Mesothelial cell of epicardium (in vitro differentiated cells): ENCODE results near the gene NPHP4. TPM values are rescaled to one million over a fixed set of nuclear protein-coding genes. Genes with fewer than 3 reads are reported as not detected.

Experiments
- DNase-seq, 2 experiments: peaks; one replicate each; pipeline ENCODE4 v3.0.0; 2021; ENCODE audit warnings: low spot score in 2 of 2; ENCODE audit not compliant: unreplicated experiment in 2 of 2
- H3K27ac Mint-ChIP-seq: 2 replicates; pipeline ENCODE4 v1.8.0; 2021; ENCODE audit warnings: mixed read lengths
- H3K27me3 Mint-ChIP-seq: 2 replicates; pipeline ENCODE4 v1.8.0; 2021; ENCODE audit warnings: low read depth, mixed read lengths
- H3K36me3 Mint-ChIP-seq: 2 replicates; pipeline ENCODE4 v1.8.0; 2021; ENCODE audit warnings: mixed read lengths
- H3K4me1 Mint-ChIP-seq: 2 replicates; pipeline ENCODE4 v1.8.0; 2021; ENCODE audit warnings: mixed read lengths
- H3K4me3 Mint-ChIP-seq: 2 replicates; pipeline ENCODE4 v1.8.0; 2021; ENCODE audit warnings: mild to moderate bottlenecking, moderate library complexity, mixed read lengths
- H3K9me3 Mint-ChIP-seq: 2 replicates; pipeline ENCODE4 v1.8.0; 2021; ENCODE audit warnings: mixed read lengths
- CTCF ChIP-seq: fragments of 200-600 bp; sonication (generic); IDR thresholded peaks from one replicate; pipeline ENCODE4 v1.5.0; 2021; ENCODE audit warnings: antibody characterized with exemption; ENCODE audit not compliant: unreplicated experiment
- total RNA-seq: library from RNA; stranded (reverse); gene quantifications from 3 replicates; pipeline ENCODE4 v1.2.1, GENCODE V29; 2021

NPHP4 gene
- total RNA-seq, 1 donor from 2014 or later: 16.4 TPM

- Mint-ChIP-seq H3K4me1 (peaks cover 6% of the 10 kb centered on the region), H3K4me3 (no peak overlapping the region), H3K27ac (no peak overlapping the region), H3K36me3 (no peaks in the 10 kb centered on the region), H3K27me3 (peaks cover 21% of the 10 kb centered on the region), H3K9me3 (peaks cover 6% of the 10 kb centered on the region)
- no peak for DNase-seq
- TF ChIP-seq CTCF: no peak
These were observed 159.0 kb downstream of the NPHP4 start for GRCh38 chr1:5832916-5833895.

GRCh38 chr1:5831600-5832335 lies 160.5 kb downstream of the NPHP4 start:
- DNase-seq: no peak
- no peak overlapping the region for H3K4me3 Mint-ChIP-seq
- TF ChIP-seq CTCF: no peak
- no peaks in the 10 kb centered on the region for H3K36me3 Mint-ChIP-seq
- H3K27me3 Mint-ChIP-seq: peaks cover 25% of the 10 kb centered on the region
- peaks cover 6% of the 10 kb centered on the region for H3K9me3 Mint-ChIP-seq
- peaks cover 4% of the 10 kb centered on the region for H3K4me1 Mint-ChIP-seq
- no peak overlapping the region for H3K27ac Mint-ChIP-seq

- H3K9me3 Mint-ChIP-seq: peaks cover 8% of the 10 kb centered on the region
- no peak overlapping the region for H3K4me3 Mint-ChIP-seq
- no peaks in the 10 kb centered on the region for H3K36me3 Mint-ChIP-seq
- no peak for DNase-seq
- H3K4me1 Mint-ChIP-seq: no peaks in the 10 kb centered on the region
- H3K27me3 Mint-ChIP-seq: peaks cover 19% of the 10 kb centered on the region
- TF ChIP-seq CTCF: no peak
- no peak overlapping the region for H3K27ac Mint-ChIP-seq
These were observed 161.2 kb downstream of the NPHP4 start for GRCh38 chr1:5830771-5831599.

- Mint-ChIP-seq H3K4me3 (no peak overlapping the region), H3K9me3 (peaks cover 10% of the 10 kb centered on the region), H3K27me3 (peaks cover 15% of the 10 kb centered on the region), H3K4me1 (no peaks in the 10 kb centered on the region), H3K27ac (no peak overlapping the region), H3K36me3 (no peaks in the 10 kb centered on the region)
- no peak for TF ChIP-seq CTCF
- no peak for DNase-seq
These were observed 162.8 kb downstream of the NPHP4 start for GRCh38 chr1:5829414-5829813.

- TF ChIP-seq CTCF: no peak
- H3K9me3 Mint-ChIP-seq: peaks cover 10% of the 10 kb centered on the region
- peaks cover 15% of the 10 kb centered on the region for H3K27me3 Mint-ChIP-seq
- H3K4me1 Mint-ChIP-seq: no peaks in the 10 kb centered on the region
- no peak overlapping the region for H3K27ac Mint-ChIP-seq
- no peak overlapping the region for H3K4me3 Mint-ChIP-seq
- no peaks in the 10 kb centered on the region for H3K36me3 Mint-ChIP-seq
- DNase-seq: no peak
These were observed 163.8 kb downstream of the NPHP4 start for GRCh38 chr1:5828308-5828935.
